Esophagus squamous epithelium (tissue), 5 donors: ENCODE measurements around the gene UBE2U. TPM values are rescaled to one million over a fixed set of nuclear protein-coding genes. Genes with fewer than 3 reads are reported as not detected.

Experiments
- DNase-seq: peaks from one replicate; lab custom pipeline; 2025; lab: John Stamatoyannopoulos, UW
- H3K27ac ChIP-seq, 4 donors: fragments of 200-600 bp; sonication (generic); one replicate each; pipeline ENCODE4 v1.5.1; 2016 to 2019; ENCODE audit warnings: mild to moderate bottlenecking in 1 of 4
- H3K27me3 ChIP-seq, 4 donors: fragments of 200-600 bp; sonication (generic); 1 replicate in 3 of 4; 2 replicates in 1 of 4; pipeline versions ENCODE4 v1.5.1 to v1.6.0; 2017 to 2021; ENCODE audit warnings: antibody characterized with exemption in 1 of 4
- H3K36me3 ChIP-seq, 3 donors: fragments of 200-600 bp; sonication (generic); one replicate each; pipeline ENCODE4 v1.5.1; 2016 to 2019
- H3K4me1 ChIP-seq, 3 donors: fragments of 200-600 bp; sonication (generic); one replicate each; pipeline ENCODE4 v1.5.1; 2017 to 2019
- H3K4me3 ChIP-seq, 4 donors: fragments of 200-600 bp; sonication (generic); 1 replicate in 3 of 4; 2 replicates in 1 of 4; pipeline ENCODE4 v1.5.1; 2016 to 2019; ENCODE audit warnings: mild to moderate bottlenecking in 2 of 4, moderate library complexity in 1 of 4
- H3K9me3 ChIP-seq, 3 donors: fragments of 200-600 bp; sonication (generic); one replicate each; pipeline ENCODE4 v1.5.1; 2016 to 2019
- POLR2A ChIP-seq, 4 donors: fragments of 450-650 bp; IDR thresholded peaks; one replicate each; pipeline ENCODE4 v1.6.1; 2017; ENCODE audit warnings: antibody characterized with exemption in 4 of 4, mild to moderate bottlenecking in 4 of 4, moderate library complexity in 3 of 4
- WGBS, 2 donors: methylation state at CpG; one replicate each; pipeline ENCODE4 v1.1.5; 2018; 5-methylcytosine and 5-hydroxymethylcytosine counted together
- intact Hi-C: fragments of 100-400 bp; cut with DNase I; formaldehyde crosslinking; loops from one replicate; pipeline ENCODE4 v1.15.0; 2022
- total RNA-seq, 4 donors: library from RNA; depleted of rRNA; stranded (reverse); fragments of >200 nt; gene quantifications; one replicate each; pipeline ENCODE4 v1.1.0, GENCODE V29; 2016
- TF ChIP-seq, protein P1 (sequence below), 6 experiments: fragments of 450-650 bp in 4 of 6; fragments of 200-600 bp in 2 of 6; sonication (generic) in 2 of 6; IDR thresholded peaks; one replicate each; pipeline ENCODE4 v1.5.1; 2016 to 2019; ENCODE audit warnings: antibody characterized with exemption in 6 of 6, mild to moderate bottlenecking in 4 of 6, moderate library complexity in 4 of 6
- donor health status: DM: yes; HTN: yes; CAD: no.

Gene UBE2U
- total RNA-seq, 4 donors from 2014 or later, result not detected

DNA sequence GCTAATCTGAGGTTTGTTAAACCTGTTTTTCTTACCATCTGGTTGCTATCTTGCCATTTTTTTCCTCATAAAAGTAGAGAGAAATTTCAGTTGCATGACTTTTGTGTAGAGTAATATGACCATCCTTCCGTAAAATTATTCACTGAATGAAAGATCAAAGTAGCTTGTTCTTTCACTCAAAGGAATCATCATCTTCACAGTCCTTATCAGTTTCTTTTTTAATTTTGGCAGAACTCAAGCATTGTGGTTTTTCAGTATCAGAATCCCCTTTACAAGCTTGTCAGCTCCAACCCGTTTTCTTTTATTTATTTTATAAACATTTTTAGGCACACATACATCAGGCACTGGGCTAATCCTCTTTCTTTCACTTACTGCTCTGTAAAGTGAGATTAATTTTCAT, 91.7 kb downstream of the UBE2U start:
- no peak overlapping the region for H3K27ac ChIP-seq
- intact Hi-C loops, result no loop called here
- no peaks in the 10 kb centered on the region for H3K36me3 ChIP-seq
- no peaks in the 10 kb centered on the region for H3K27me3 ChIP-seq
- H3K4me3 ChIP-seq, result no peak overlapping the region
- TF ChIP-seq, protein P1, sequence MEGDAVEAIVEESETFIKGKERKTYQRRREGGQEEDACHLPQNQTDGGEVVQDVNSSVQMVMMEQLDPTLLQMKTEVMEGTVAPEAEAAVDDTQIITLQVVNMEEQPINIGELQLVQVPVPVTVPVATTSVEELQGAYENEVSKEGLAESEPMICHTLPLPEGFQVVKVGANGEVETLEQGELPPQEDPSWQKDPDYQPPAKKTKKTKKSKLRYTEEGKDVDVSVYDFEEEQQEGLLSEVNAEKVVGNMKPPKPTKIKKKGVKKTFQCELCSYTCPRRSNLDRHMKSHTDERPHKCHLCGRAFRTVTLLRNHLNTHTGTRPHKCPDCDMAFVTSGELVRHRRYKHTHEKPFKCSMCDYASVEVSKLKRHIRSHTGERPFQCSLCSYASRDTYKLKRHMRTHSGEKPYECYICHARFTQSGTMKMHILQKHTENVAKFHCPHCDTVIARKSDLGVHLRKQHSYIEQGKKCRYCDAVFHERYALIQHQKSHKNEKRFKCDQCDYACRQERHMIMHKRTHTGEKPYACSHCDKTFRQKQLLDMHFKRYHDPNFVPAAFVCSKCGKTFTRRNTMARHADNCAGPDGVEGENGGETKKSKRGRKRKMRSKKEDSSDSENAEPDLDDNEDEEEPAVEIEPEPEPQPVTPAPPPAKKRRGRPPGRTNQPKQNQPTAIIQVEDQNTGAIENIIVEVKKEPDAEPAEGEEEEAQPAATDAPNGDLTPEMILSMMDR (IDR thresholded peaks at IDR 0.05), result no peak
- TF ChIP-seq POLR2A (IDR thresholded peaks at IDR 0.05), result no peak
- DNase-seq, result no peak
- H3K9me3 ChIP-seq, result peaks cover 0 to 12% (median 0%) of the 10 kb centered on the region in 3 donors
- 46 to 49% methylated on average over 2 of the region's 2 CpGs for WGBS, 2 donors
- H3K4me1 ChIP-seq, result peaks cover 0 to 13% (median 0%) of the 10 kb centered on the region in 3 donors

DNA sequence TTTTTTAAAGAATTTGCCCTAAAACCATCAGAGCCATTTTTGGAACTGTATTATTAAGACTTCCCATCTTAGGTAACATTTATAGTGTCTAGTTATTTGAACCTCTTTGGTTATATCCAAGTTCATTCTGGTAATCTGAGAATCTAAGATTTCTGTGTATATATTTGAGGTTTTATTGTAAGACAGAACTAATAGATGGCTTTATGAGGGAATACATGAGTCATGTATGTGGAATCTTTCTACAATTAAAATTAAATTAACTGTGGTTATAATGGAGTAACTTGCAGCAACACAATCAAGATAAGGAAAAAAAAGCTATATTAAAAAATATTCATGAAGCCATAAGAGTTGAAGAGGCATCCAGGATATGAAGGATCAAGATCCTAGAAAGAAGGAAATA, 92.1 kb downstream of the UBE2U start:
- intact Hi-C loops, result no loop called here
- Histone ChIP-seq H3K27ac (no peak overlapping the region), H3K36me3 (no peaks in the 10 kb centered on the region), H3K9me3 (peaks cover 0 to 12% (median 0%) of the 10 kb centered on the region in 3 donors), H3K4me1 (peaks cover 0 to 13% (median 0%) of the 10 kb centered on the region in 3 donors), H3K27me3 (no peaks in the 10 kb centered on the region), H3K4me3 (no peak overlapping the region)
- no peak for DNase-seq
- TF ChIP-seq, protein P1 (IDR thresholded peaks at IDR 0.05), result no peak
- TF ChIP-seq POLR2A (IDR thresholded peaks at IDR 0.05), result no peak

DNA sequence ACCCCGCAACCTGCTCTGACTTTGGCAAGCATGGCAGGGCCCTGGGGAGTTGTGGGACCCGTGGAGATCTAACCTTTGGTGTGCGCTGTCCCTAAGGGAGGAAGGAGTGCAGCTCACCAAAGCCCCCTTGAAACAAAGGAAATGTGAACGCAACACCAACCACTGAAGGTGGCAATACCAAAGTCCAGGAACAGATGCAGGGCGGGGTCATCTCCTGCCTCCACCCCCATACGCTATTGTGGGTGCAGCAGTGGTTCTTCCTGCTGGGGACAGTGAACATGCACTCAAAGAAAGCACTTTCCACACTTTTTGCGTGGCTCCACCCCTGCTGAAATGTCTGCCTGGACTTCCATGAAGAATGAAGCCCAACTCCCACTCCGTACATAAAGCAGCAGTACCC, 93.0 kb downstream of the UBE2U start:
- Histone ChIP-seq H3K9me3 (peaks cover 0 to 12% (median 0%) of the 10 kb centered on the region in 3 donors), H3K4me1 (peaks cover 0 to 13% (median 0%) of the 10 kb centered on the region in 3 donors), H3K36me3 (no peaks in the 10 kb centered on the region), H3K27ac (no peak overlapping the region), H3K27me3 (no peaks in the 10 kb centered on the region), H3K4me3 (no peak overlapping the region)
- no peak for DNase-seq
- TF ChIP-seq POLR2A (IDR thresholded peaks at IDR 0.05), result no peak
- TF ChIP-seq, protein P1 (IDR thresholded peaks at IDR 0.05), result no peak
- intact Hi-C loops, result no loop called here
- 84 to 89% methylated on average over 3 of the region's 8 CpGs for WGBS, 2 donors

DNA sequence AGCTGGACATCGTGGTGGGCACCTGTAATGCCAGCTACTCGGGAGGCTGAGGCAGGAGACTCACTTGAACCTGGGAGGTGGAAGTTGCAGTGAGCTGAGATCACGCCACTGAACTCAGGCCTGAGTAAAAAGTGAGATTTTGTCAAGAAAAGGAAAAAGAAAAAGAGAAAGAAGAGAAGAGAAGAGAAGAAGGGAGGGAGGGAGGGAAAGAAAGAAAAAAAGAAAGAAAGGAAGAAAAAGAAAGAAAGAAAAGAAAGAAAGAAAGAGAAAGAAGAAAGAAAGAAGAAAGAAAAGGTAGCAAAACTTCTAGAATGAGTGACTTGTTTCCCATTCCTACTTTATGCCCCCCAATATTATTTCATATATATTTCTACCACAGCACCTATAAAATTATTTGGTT, 98.8 kb downstream of the UBE2U start:
- intact Hi-C loops, result no loop called here
- H3K9me3 ChIP-seq, result peaks cover 0 to 2% (median 0%) of the 10 kb centered on the region in 3 donors
- no peaks in the 10 kb centered on the region for H3K36me3 ChIP-seq
- H3K27me3 ChIP-seq, result no peaks in the 10 kb centered on the region
- no peak overlapping the region for H3K4me3 ChIP-seq
- DNase-seq, result no peak
- no peak for TF ChIP-seq POLR2A (IDR thresholded peaks at IDR 0.05)
- TF ChIP-seq, protein P1 (IDR thresholded peaks at IDR 0.05), result no peak
- no peak overlapping the region for H3K27ac ChIP-seq
- 81 to 94% methylated on average over 3 of the region's 3 CpGs for WGBS, 2 donors
- no peaks in the 10 kb centered on the region for H3K4me1 ChIP-seq

DNA sequence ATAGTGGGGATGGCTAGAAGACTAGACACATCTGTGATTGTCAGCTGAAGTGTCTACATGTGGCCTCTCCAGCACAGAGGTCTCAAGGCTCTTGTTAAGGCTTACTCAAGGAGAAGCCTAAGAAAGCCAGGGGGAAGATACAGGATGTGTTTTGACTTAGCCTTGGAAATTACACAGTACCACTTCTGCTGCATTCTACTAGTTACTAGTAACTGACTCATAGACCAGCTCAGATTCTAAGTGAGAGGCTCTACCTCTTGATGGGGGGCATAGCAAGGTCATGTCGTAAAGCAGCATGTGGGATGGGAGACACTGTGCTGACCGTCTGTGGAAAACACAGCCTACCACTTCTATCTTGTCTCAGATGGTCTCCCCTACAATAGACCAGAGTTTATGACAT, 99.5 kb downstream of the UBE2U start:
- no peak for TF ChIP-seq POLR2A (IDR thresholded peaks at IDR 0.05)
- TF ChIP-seq, protein P1 (IDR thresholded peaks at IDR 0.05), result no peak
- Histone ChIP-seq H3K27me3 (no peaks in the 10 kb centered on the region), H3K36me3 (no peaks in the 10 kb centered on the region), H3K27ac (no peak overlapping the region), H3K9me3 (no peaks in the 10 kb centered on the region), H3K4me3 (no peak overlapping the region), H3K4me1 (peaks cover 0 to 7% (median 0%) of the 10 kb centered on the region in 3 donors)
- 88 to 100% methylated on average over 2 of the region's 2 CpGs for WGBS, 2 donors
- intact Hi-C loops, result no loop called here
- DNase-seq, result no peak
